NK-92 (cell line): Measurements from ENCODE around the gene ADCY2.

Experiments used
- DNase-seq: peaks from one replicate; lab custom pipeline; 2025; ENCODE audit not compliant: unreplicated experiment; lab: John Stamatoyannopoulos, UW

Gene ADCY2

DNA sequence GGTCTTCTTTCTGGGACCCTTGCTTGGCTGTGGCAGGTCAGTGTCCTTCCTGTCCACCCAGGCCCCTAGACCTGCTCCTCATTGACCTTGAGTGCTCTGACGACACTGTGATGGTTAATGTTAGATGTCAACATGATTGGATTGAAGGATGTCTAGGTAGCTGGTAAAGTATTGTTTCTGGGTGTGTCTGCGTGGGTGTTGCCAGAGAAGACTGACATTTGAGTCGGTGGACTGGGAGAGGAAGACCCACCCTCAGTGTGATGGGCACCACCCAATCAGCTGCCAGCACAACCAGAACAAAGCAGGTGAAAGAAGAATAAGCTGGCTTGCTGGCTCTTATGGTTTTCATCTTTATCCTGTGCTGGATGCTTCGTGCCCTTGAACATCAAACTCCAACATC is 380.5 kb downstream of the ADCY2 start:
- DNase-seq = no peak

DNA sequence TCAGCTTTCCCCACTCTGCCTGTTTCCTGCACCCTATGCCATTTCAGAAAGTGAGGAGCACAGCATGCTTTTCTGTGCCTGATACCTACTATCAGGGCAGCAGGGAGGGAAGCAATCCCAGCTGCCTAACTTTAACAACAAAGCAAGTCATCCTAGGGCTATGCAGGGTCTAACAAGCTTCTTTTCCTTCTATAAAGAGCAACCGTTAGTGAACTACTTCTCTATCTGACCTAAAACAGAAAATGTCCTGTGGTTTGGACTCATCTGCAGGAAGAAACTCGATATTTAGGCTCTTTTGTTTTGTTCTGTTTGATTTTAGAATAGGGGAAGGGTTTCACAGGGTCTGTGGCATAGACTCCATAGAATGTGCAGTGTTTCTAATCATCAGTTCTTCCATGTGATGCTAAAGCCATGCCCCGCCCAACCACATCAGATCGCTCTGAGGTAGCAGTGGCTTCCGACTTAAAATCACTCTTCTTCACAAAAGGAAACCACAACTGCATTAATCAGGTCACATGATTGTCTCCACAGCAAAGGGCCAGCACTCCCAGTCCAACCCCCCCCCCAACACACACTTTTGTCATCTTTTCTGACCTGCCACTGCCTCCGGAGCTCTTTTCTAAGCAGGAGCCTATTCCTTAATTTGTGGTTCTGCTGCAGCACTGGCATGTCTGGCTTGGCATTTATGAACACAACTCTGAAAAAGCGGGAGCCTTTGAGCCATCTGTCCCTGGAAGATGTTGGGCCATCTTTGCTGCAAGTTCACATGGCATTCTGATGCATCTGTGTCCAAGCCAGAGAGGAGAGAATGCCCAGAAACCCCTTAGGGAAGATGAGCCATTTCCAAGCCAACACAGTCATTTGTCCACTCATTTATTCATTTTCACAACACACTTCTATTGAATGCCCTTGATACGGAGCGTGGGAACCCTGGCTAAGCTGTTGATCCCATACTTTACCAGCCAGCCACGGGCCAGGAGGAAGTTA is 383.4 kb downstream of the ADCY2 start:
- no peak for DNase-seq

DNA sequence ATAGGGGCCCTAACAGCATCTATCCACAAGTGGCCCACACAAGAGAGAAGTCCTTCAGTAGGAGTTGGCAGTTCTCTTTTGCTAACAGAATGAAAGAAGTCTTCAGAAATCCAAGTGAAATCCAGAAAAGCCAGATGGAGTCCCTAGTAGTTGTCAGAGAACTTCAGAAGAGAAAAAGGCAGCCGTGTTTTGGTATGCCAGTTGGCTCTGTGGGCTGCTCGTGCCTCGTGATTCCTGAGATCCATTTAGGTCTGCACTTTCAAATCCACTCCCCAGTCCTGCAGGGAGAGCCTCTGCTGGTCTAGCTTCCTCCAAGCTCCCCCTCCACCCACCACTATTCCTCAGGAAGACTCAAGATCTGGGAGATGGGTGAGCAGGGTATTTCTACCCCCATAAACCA is 386.0 kb downstream of the ADCY2 start:
- no peak for DNase-seq

DNA sequence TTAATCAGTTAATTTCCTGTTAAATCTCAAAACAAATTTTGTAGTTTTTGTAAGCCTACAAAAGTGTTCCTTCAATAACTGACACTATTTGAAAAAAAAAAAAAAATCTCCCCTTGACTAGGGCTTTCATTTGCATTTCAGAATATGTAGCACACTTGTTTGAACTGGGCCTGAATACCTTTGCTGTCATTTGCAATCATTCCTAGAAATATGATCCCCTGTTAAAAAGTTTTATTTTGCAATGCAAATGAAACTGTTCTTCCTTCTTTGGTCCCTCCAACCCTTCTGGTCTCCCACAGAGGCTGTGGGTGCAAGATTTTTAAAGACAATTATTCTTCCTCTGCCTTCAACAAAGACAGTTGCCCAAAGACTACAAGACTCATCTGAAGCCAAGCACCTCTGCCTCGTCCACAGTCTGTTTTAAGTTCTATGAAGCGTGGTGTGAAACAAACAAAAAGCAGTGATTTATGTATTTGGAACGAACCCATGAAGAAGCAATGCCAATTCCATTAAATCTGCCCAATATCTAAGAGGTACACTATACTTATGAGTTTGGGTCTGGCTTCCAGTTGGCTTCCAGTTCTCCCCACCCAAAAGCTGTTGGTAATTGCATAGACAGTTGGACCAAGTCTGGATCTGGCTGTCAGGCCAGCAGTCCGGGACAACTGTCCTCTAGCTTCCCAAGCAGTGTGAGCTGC is 388.9 kb downstream of the ADCY2 start:
- DNase-seq = no peak

DNA sequence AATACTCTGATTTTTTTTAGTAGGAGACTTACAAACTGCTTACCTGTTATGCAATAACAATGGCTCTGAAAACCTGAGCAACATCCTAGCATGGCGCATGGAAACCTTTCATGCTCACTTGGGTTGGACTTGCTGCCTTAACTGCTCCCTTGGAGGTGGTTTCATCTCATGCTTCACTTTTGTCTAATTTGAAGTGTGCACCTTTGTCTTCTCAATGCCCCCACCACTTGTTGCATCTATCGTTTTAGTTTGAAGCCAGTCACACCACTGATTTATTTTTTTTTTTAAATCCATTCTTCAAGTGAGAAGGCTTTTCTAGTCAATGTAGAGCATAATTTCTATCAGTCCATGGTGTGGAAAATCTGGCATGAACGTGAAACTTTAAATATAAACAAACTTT is 391.8 kb downstream of the ADCY2 start:
- no peak for DNase-seq

DNA sequence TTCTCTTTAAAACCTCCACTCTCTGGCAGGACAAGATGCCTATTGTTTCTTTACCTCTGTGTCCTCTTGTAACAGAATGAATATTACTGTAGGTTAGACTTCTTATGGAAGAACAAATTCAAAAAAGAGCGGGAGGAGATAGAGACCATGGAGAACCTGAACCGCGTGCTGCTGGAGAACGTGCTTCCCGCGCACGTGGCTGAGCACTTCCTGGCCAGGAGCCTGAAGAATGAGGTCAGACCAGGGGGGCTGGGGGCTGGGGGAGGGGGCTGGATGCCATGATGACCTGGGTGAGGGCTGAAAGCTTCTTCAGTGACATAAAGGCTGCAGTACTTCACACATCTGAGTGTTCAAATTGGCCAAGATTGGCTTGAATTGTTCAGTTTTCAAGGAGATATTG is 393.6 kb downstream of the ADCY2 start:
- no peak for DNase-seq

DNA sequence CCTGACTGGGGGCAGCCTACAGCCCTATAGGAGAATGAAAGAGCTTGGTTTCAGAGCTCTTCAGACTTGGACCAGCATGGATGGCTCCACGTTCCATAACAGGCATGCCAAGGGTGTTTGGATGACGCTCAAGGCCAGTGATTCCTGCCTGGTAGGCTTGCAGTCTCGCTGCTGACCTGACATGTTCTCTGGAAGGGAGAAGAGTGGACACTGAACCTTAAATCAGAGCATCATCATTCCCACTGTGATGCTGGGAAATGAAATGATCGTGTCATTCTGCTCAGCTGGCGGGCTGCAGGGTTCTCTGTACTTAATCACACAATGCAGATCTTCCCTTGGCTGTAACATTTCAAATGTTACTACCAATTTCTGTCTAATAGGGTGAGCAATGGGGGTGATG is 398.0 kb downstream of the ADCY2 start:
- DNase-seq = no peak

GRCh38 chr5:7794311-7794710 is 398.4 kb downstream of the ADCY2 start:
- no peak for DNase-seq

- no peak for DNase-seq
These were observed 398.9 kb downstream of the ADCY2 start for GRCh38 chr5:7794823-7795222.

- DNase-seq = no peak
These were observed 399.4 kb downstream of the ADCY2 start for GRCh38 chr5:7795306-7795705.

- no peak for DNase-seq
These were observed 406.1 kb downstream of the ADCY2 start for GRCh38 chr5:7801891-7802614.

- no peak for DNase-seq
These were observed 406.9 kb downstream of the ADCY2 start for GRCh38 chr5:7802855-7803254.

DNA sequence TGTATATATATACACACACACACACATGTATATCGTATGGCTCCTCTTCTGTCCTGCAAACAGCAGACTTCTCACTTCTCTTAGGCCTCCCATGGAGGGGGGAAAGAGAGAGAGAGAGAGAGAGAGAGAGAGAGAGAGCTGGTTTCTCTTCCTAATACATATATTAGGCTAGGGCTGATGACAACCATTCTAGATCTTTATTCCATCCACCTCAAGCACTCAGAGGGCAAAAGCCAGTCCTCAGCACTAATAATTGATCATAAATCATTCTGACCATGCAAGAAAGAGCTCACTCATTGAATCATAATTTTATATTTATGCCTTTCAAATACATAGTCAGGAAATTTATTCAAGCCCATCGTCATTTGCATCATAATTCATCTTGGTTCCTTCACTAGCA is 408.0 kb downstream of the ADCY2 start:
- no peak for DNase-seq

- DNase-seq = no peak
These were observed 409.4 kb downstream of the ADCY2 start for GRCh38 chr5:7805379-7805778.

GRCh38 chr5:7808998-7809397 is 413.1 kb downstream of the ADCY2 start:
- DNase-seq = no peak

DNA sequence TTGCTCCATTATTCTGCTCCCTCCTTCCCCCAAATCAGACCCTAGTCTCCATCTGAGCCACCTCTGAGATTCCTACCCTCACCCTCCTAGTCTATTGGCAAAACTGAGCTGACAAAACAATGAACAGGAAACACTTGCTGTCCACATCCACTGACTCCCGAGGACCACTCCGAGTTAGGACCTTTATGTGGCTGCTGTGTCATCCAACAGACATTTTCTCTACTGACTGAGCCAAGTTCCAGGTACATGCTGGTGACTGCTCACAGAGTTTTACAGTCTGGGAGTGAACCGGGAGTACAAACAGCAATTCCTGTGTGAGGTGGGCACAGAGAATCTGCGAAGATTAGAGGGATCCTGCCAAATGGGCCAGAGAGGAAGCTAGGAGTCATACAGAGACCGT is 415.8 kb downstream of the ADCY2 start:
- no peak for DNase-seq

DNA sequence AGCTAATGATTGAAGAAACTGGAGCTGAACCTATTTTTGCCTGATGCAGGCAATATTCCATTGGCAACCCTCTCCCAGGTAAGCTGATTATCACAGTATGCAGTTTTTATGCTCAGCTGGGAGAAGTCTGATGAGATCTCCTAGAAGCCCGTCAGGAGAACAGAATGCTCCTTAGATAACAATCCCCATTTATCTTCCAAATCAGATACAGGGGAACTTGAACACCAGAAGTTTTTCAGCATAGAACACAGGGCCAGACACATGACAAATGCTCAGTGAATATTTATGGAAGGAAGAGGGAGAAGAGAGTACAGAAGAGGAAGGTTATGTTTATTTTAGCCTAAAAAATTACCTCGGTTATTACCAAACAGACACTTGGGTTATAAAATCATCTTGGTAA is 417.1 kb downstream of the ADCY2 start:
- DNase-seq = no peak

DNA sequence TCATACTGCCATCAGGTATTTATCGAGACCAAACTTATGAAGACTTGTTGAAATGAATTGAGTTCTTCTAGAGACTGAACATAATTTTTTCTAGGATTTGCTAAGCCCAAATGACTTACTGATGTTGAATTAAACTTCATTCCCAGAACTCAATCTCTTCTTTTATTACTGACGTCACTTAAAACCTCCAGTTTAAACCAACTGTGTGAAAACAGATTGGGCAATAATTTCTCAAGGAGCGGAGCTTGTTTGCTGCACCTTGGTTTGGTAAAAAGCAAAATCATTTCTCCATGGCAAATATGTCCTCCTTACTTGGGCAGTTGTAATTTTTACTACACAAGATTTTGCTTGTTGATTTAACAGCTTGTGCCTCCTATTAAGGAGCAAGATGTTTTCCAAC is 417.6 kb downstream of the ADCY2 start:
- no peak for DNase-seq

DNA sequence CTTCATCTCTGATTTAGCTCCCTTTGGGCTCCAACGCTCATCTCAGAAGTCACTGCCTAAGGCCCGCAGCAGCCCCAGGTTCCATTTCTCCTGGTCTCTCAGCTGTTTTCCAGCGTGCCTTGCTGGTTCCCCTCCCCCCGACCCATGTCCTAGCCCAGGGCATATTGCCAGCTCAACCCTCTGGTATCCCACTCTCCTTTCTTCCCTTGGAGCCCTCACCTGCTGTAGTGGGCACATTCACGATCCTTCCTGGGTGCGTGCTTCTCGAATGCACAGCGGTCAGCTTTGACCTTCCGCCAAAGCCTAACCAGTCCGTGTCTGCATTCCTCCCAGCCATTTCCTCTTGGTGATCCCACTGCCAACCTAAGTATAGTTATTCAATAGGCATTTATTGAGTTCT is 418.9 kb downstream of the ADCY2 start:
- DNase-seq = no peak

GRCh38 chr5:7815892-7816534 is 420.1 kb downstream of the ADCY2 start:
- DNase-seq = no peak

DNA sequence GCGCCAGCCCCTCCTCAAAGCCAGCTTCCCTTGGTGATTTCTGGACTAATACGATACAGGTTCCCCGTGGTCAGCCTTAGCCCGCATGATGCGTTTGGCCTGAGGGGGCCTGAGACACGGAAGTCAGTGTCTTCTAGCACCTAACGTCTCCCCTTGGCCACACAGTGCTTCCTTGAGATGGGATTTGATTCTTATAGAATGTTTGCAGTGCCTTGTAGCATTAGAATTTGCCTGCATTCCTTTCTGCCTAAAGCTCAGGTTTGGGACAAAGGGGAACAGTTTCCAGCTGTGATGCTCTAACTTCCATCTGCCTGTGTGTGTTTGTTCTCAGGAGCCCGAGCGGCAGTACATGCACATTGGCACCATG is 420.6 kb downstream of the ADCY2 start:
- DNase-seq = no peak
